Tongue (tissue), 2 donors: ENCODE data around the gene ISLR2. TPM values are rescaled to one million over a fixed set of nuclear protein-coding genes. Genes with fewer than 3 reads are reported as not detected.

Experiments
- DNase-seq: peaks from one replicate; pipeline ENCODE4 v3.0.0-alpha.2; 2015
- total RNA-seq: library from RNA; depleted of rRNA; stranded (reverse); fragments of >200 nt; gene quantifications from one replicate; pipeline ENCODE4 v1.2.3, GENCODE V29; 2014

ISLR2 gene
- total RNA-seq, 1 donor from 2014 or later, result 8.4 TPM

GRCh38 chr15:74129586-74130154 lies 716 bp upstream of the ISLR2 start:
- DNase-seq, result peak; percentile 41

GRCh38 chr15:74130849-74131627 lies 652 bp downstream of the ISLR2 start:
- no peak for DNase-seq

DNA sequence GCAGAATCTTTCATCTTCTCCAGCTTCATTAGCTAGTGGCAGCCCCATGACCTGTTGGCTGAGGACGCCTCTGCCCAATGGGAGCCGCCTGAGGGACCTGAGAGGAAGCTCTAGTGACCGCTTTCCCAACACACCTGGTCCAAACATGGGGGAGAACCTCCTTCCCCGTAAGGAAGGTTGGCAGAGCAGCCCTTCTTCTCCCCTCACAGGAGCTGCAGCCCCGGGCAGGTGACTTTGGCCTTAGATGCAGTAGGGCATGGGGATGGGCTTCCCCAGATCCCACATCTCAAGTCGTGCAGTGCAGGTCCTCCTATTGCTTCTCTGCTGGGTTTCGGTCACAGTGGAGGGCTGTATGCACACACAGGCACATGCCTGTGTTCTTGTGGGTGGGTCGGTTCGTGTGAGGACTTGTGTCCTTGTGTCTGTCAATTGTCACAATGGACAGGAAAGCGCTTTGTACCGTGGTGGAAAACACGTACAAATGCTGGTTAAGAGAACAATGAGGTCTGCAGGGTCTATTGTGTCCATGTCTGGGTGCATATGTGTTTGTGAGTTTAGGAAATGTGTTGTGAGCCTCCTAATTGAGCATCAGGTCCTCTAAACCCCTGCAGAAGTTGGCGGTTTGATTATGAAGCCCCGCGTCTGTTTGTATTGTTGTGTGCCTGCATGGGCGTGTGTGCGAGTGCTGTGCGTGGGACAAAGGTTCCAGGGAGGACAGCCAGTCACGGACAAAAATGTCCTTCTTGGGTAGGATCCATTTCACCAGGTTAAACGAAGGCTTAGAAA lies 1.4 kb downstream of the ISLR2 start:
- DNase-seq, result no peak

DNA sequence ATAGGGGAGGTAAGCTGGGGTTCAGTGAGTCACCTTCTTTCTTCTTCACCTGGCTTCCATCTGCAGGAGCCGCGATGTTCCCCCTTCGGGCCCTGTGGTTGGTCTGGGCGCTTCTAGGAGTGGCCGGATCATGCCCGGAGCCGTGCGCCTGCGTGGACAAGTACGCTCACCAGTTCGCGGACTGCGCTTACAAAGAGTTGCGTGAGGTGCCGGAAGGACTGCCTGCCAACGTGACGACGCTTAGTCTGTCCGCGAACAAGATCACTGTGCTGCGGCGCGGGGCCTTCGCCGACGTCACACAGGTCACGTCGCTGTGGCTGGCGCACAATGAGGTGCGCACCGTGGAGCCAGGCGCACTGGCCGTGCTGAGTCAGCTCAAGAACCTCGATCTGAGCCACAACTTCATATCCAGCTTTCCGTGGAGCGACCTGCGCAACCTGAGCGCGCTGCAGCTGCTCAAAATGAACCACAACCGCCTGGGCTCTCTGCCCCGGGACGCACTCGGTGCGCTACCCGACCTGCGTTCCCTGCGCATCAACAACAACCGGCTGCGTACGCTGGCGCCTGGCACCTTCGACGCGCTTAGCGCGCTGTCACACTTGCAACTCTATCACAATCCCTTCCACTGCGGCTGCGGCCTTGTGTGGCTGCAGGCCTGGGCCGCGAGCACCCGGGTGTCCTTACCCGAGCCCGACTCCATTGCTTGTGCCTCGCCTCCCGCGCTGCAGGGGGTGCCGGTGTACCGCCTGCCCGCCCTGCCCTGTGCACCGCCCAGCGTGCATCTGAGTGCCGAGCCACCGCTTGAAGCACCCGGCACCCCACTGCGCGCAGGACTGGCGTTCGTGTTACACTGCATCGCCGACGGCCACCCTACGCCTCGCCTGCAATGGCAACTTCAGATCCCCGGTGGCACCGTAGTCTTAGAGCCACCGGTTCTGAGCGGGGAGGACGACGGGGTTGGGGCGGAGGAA lies 2.6 kb downstream of the ISLR2 start:
- no peak for DNase-seq

DNA sequence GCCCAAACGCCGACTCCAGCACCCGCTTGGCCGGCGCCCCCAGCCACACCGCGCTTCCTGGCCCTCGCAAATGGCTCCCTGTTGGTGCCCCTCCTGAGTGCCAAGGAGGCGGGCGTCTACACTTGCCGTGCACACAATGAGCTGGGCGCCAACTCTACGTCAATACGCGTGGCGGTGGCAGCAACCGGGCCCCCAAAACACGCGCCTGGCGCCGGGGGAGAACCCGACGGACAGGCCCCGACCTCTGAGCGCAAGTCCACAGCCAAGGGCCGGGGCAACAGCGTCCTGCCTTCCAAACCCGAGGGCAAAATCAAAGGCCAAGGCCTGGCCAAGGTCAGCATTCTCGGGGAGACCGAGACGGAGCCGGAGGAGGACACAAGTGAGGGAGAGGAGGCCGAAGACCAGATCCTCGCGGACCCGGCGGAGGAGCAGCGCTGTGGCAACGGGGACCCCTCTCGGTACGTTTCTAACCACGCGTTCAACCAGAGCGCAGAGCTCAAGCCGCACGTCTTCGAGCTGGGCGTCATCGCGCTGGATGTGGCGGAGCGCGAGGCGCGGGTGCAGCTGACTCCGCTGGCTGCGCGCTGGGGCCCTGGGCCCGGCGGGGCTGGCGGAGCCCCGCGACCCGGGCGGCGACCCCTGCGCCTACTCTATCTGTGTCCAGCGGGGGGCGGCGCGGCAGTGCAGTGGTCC lies 3.5 kb downstream of the ISLR2 start:
- no peak for DNase-seq

- DNase-seq, result peak; percentile 41
These were observed 4.1 kb downstream of the ISLR2 start for GRCh38 chr15:74134387-74135027.

DNA sequence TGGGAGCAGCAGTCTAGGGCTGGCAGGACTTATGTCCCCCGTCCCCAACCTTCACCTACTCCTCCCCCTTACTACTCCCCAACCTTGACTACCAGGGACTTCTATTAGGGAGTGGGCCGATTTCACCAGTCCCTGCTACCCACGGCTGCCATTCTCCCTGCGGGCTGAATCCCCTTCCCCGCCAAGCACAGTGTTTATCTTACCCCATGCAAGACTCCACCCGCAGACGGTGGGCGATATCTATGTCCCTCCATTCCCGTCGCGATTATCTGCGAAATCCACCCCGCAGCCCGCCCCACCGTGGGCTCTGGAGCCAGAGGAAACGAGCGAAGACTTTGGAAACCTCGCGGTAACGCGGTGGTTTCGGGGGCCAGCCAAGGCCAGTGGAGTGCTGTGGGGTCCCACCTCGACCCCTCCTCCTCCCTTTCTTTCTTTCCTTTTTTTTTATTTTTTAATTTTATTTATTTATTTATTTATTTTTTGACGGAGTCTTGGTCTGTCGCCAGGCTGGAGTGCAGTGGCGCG lies 4.7 kb downstream of the ISLR2 start:
- no peak for DNase-seq

GRCh38 chr15:74136540-74136813 lies 6.1 kb downstream of the ISLR2 start:
- no peak for DNase-seq

- no peak for DNase-seq
These were observed 6.6 kb downstream of the ISLR2 start for GRCh38 chr15:74136814-74137536.

GRCh38 chr15:74137537-74137894 lies 7.1 kb downstream of the ISLR2 start:
- peak; percentile 52 for DNase-seq

DNA sequence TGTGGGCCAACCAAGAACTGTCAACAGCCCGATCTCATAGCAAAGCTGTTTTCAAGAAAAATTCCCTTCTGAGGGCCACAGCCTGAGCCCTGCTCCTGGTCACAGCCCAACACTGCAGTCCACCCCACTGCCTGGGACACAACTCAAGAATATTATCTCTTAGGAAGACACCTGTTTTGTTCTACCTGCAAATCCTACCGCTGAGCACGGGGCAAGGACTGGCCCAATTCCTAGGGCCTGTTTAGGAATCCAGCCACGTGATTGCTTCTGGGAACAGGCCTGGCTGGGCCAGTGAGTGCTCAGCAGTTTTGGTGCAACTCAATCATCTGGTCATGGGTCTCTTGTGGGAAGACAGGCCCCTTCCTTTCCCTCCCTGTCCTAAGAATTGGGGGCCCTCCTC lies 8.3 kb downstream of the ISLR2 start:
- DNase-seq, result no peak

- DNase-seq, result no peak
These were observed 11.2 kb downstream of the ISLR2 start for GRCh38 chr15:74141591-74141990.

- no peak for DNase-seq
These were observed 13.9 kb downstream of the ISLR2 start for GRCh38 chr15:74144153-74144775.

DNA sequence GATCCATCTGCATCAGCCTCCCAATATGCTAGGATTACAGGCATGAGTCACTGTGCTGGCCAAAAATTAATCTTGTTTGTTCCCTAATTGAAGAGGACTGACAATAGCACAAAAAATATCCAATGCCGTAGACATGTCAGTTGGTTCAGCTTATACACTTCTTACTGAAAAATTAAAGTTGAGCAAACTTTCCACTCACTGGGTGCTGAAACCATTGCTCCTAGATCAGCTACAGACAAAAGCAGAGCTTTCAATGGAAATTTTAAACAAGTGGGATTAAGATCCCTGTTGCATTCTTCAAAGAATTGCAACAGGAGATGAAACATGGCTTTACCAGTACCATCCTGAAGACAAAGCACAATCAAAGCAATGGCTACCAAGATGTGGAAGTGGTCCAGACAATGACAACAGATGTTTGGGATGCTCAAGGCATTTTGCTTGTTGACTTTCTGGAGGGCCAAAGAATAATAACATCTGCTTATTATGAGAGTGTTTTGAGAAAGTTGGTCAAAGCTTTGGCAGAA lies 16.0 kb downstream of the ISLR2 start:
- DNase-seq, result no peak

GRCh38 chr15:74147051-74147450 lies 16.7 kb downstream of the ISLR2 start:
- DNase-seq, result no peak

DNA sequence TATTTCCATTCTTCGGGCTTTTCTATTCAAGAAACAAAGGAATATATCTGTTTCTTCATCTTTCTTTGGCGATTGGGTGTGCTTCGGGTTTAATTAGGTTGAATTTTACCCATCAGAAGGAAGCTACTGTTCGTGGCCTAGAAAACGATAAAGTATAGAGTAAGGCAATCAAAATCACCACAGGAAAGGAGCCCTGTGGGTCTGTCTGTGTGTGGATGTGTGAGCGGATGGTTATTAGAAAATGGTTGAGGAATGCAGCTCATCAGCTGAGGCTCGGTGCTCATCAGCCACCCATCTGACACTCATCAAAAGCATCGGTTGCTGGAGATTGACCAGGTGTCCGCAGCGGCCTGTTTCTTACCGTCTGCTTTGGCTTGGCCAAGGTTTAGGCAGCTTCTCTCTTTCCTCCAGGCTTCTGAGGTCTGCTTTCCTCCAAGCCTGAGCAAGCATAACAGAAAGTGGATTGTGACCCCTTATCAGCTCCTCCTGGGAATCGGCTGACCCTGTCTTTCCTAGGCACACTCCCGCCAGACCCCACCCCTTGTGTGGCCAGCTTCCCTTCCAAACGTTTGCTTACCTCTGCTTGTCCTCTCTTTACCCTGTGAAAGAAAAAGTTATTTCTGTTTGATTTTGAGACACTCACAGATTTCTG lies 25.5 kb downstream of the ISLR2 start:
- DNase-seq, result peak; percentile 17

GRCh38 chr15:74156678-74157411 lies 26.5 kb downstream of the ISLR2 start:
- peak; percentile 84 for DNase-seq
